ENCODE results near the gene DDI2. TPM values are rescaled to one million over a fixed set of nuclear protein-coding genes. Genes with fewer than 3 reads are reported as not detected.
"Not testable (repeated sequence)": the region's sequence is repeated elsewhere in the genome, so short reads cannot be mapped to it uniquely, and the experiment has no call there.

Gene DDI2
- total RNA-seq, 1 donor from 2014 or later: 53.0 TPM

DNA sequence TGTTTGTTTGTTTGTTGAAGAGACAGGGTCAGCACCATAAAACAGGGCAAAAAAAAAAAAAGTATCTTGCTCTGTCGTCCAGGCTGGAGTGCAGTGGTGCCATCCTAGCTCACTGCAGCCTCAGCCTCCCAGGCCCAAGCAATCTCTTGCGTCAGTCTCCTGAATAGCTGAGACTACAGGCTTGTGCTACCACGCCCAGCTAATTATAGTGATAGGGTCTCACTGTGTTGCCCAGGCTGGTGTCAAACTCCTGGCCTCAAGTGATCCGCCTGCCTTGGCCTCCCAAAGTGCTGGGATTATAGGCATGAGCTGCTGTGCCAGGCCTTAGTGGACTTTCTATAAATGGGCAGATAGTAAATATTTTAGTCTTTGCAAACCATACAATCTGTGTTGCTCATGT is 19.2 kb downstream of the DDI2 start:
- Mint-ChIP-seq H3K4me3 (no peak overlapping the region), H3K36me3 (ENCODE audit: low read depth) (peaks cover 65% of the 10 kb centered on the region), H3K27ac (no peak overlapping the region), H3K9me3 (no peaks in the 10 kb centered on the region), H3K4me1 (peaks cover 5% of the 10 kb centered on the region), H3K27me3 (no peaks in the 10 kb centered on the region)
- intact Hi-C loops (cut with micrococcal nuclease): no loop called here
- no peak for DNase-seq

DNA sequence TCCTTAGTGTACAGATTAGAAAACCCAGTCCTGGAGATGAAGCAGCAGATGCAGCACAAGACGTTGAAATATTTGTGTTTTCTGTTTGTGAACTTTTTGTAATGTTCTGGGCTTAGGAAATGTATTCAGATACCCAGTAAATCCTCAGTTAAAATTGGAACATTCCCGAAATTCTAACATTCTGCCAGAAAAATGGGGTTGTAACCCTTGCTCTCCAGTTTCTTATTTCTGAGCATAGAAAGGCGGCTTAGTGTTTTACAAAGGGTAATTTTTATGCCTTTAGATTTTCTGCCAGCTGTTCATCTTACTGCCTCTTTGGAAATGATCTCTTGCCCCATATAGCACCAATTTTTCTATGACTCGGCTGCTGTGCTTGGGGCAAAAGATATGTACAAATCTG is 20.6 kb downstream of the DDI2 start:
- DNase-seq: no peak
- intact Hi-C loops (cut with micrococcal nuclease): no loop called here
- H3K4me3 Mint-ChIP-seq: no peak overlapping the region
- no peaks in the 10 kb centered on the region for H3K27me3 Mint-ChIP-seq
- peaks cover 61% of the 10 kb centered on the region for H3K36me3 Mint-ChIP-seq (ENCODE audit: low read depth)
- no peaks in the 10 kb centered on the region for H3K9me3 Mint-ChIP-seq
- H3K4me1 Mint-ChIP-seq: peaks cover 3% of the 10 kb centered on the region
- no peak overlapping the region for H3K27ac Mint-ChIP-seq

DNA sequence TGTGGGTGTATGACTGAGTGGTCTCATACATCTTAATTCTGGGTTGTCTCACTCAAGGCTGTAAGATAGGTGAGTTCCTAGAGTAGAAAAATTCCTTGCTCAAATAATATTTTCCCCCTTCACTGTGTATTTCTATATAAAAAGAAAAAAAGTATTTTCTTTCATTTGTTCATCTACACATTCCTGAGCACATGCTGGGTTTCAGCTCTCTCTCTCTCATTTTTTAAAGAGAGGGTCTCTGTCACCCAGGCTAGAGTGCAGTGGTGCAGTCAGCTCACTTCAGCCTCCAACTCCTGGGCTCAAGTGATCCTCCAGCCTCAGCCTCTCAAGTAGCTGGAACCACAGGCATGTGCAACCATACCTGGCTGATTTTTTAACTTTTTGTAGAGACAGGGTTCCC is 22.0 kb downstream of the DDI2 start:
- Mint-ChIP-seq H3K4me3 (no peak overlapping the region), H3K4me1 (peaks cover 5% of the 10 kb centered on the region), H3K27ac (no peak overlapping the region), H3K27me3 (no peaks in the 10 kb centered on the region), H3K36me3 (ENCODE audit: low read depth) (peaks cover 64% of the 10 kb centered on the region), H3K9me3 (no peaks in the 10 kb centered on the region)
- intact Hi-C loops (cut with micrococcal nuclease): no loop called here
- DNase-seq: no peak

DNA sequence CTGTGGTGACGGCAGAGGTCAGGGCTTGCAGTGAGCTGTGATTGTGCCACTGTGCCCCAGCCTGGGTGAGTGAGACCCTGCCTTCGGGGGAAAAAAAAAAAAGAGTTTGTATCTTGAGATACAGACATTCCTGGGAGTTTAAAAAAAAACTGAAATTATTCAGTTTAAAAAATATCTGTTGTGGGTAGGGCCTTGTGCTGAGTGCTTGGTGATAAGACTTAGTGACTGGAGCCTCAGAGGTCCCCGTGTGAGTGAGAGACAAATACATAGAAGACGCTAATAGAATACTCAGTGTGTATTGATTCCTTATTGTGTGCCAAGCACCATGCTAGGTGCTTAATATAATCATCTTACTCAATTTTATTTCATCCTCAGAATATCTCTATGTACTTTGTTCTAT is 22.7 kb downstream of the DDI2 start:
- peaks cover 64% of the 10 kb centered on the region for H3K36me3 Mint-ChIP-seq (ENCODE audit: low read depth)
- intact Hi-C loops (cut with micrococcal nuclease): no loop called here
- H3K27me3 Mint-ChIP-seq: no peaks in the 10 kb centered on the region

DNA sequence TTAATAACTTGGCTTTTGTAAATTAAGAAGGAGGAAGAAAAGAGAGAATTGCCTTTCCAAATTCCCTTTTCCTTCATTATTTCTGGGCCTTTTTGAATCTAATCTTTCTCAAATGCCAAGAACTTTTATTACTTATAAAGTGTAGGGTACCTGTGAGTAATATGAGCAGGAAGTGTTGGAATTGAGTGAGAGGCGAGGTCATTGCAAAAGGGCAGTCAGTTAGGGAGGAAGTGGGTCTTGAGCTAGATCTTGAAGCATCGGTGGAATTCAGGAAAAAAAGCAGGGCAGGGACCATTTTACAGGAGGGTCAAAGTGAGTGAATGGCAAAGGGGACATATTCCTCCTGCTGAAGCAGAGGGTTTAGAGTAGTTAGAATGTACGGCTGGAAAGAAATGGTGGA is 23.4 kb downstream of the DDI2 start:
- no peak for DNase-seq
- intact Hi-C loops (cut with micrococcal nuclease): no loop called here
- no peaks in the 10 kb centered on the region for H3K27me3 Mint-ChIP-seq
- peaks cover 64% of the 10 kb centered on the region for H3K36me3 Mint-ChIP-seq (ENCODE audit: low read depth)
- no peak overlapping the region for H3K27ac Mint-ChIP-seq
- H3K9me3 Mint-ChIP-seq: no peaks in the 10 kb centered on the region
- H3K4me3 Mint-ChIP-seq: no peak overlapping the region
- H3K4me1 Mint-ChIP-seq: peaks cover 5% of the 10 kb centered on the region

More for the DNA sequence above, 22.7 kb downstream of the DDI2 start:
- peaks cover 5% of the 10 kb centered on the region for H3K4me1 Mint-ChIP-seq
- H3K27ac Mint-ChIP-seq: no peak overlapping the region
- no peaks in the 10 kb centered on the region for H3K9me3 Mint-ChIP-seq
- DNase-seq: no peak
- no peak overlapping the region for H3K4me3 Mint-ChIP-seq

DNA sequence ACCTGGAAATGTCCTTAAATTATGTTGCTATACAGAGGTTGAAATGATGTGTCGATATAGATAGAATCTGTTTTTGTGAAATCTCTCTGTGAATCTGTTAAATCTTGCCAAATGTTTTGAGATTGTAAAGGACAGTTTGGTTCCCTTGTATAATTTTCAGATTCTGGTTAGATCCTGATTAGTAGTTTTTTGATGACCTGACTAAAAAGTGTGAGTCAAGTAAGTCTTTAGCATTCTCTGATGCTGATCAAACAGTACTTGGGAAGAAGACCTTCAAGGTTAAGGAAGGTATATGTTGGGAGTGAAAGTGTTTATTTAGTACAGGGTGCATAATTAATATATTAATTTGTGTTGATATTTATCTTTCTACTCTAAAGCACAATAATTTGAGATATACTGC is 32.7 kb downstream of the DDI2 start:
- H3K9me3 Mint-ChIP-seq: no peaks in the 10 kb centered on the region
- peaks cover 3% of the 10 kb centered on the region for H3K4me1 Mint-ChIP-seq
- peaks cover 47% of the 10 kb centered on the region for H3K36me3 Mint-ChIP-seq (ENCODE audit: low read depth)
- intact Hi-C loops (cut with micrococcal nuclease): no loop called here
- no peak overlapping the region for H3K27ac Mint-ChIP-seq
- no peak for DNase-seq
- no peak overlapping the region for H3K4me3 Mint-ChIP-seq
- H3K27me3 Mint-ChIP-seq: no peaks in the 10 kb centered on the region

DNA sequence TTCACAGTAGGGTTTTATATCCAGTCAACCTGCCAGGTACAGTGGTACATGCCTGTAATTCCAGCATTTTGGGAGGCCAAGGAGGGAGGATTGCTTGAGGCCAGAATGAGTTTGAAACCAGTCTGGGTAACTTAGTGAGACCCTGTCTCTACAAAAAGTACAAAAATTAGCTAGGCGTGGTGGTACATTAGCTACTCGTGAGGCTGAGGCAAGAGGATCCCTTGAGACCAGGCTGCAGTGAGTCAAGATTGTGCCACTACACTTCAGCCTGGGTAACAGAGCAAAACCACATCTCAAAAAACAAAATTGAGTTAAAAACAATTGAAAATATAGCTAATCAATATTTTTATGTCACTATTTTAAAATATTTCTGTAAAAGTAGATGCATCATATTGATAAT is 33.2 kb downstream of the DDI2 start:
- no peak overlapping the region for H3K4me3 Mint-ChIP-seq
- H3K9me3 Mint-ChIP-seq: no peaks in the 10 kb centered on the region
- no peak for DNase-seq
- H3K36me3 Mint-ChIP-seq (ENCODE audit: low read depth): peaks cover 45% of the 10 kb centered on the region
- no peaks in the 10 kb centered on the region for H3K27me3 Mint-ChIP-seq
- H3K4me1 Mint-ChIP-seq: peaks cover 3% of the 10 kb centered on the region
- intact Hi-C loops (cut with micrococcal nuclease): no loop called here
- no peak overlapping the region for H3K27ac Mint-ChIP-seq

DNA sequence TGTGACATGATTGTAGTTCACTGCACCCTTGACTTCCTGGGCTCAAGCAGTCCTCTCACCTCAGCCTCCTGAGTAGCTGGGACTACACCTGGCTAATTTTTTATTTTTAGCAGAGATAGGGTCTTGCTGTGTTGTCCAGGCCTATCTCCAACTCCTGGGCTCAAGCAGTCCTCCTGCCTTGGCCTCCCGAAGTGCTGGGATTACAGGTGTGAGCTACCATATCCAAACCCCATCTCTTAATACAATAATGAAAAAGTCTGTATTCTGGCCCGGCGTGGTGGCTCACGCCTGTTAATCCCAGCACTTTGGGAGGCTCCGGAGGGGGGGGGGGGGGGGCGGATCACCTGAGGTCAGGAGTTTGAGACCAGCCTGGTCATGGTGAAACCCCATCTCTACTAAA is 34.9 kb downstream of the DDI2 start:
- H3K4me3 Mint-ChIP-seq; intact Hi-C loops (cut with micrococcal nuclease); H3K27me3 Mint-ChIP-seq; H3K9me3 Mint-ChIP-seq; H3K27ac Mint-ChIP-seq; DNase-seq: not testable (repeated sequence)
- Mint-ChIP-seq H3K4me1 (peaks cover 11% of the 10 kb centered on the region), H3K36me3 (ENCODE audit: low read depth) (peaks cover 52% of the 10 kb centered on the region)

DNA sequence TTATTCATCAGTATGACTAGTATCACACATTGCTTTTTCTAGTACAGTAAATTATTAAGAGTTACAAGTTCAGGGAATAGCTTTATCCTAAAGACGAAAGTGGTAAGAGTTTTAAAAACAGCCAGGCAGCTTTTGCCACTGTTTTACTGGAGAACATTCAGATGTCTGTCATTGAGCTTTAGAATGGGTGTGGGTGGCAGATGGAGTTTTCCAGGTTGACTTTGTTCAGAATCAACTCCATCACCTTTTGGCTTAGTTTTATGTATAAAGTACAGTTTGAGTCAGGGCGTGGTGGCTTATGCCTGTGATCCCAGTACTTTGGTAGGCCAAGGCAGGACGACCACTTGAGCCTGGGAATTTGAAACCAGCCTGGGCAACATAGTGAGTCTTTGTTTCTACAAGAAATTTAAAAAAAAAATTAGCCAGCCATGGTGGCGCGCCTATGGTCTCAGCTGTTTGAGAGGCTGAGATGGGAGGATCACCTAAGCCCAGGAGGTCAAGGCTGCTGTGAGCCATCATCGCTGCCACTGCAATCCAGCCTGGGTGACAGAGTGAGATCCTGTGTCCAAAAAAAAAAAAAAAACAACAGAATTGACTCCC is 36.9 kb downstream of the DDI2 start:
- Mint-ChIP-seq H3K4me1 (peaks cover 10% of the 10 kb centered on the region), H3K4me3 (no peak overlapping the region), H3K9me3 (no peaks in the 10 kb centered on the region), H3K27me3 (no peaks in the 10 kb centered on the region), H3K27ac (no peak overlapping the region), H3K36me3 (ENCODE audit: low read depth) (peaks cover 51% of the 10 kb centered on the region)
- intact Hi-C loops (cut with micrococcal nuclease): no loop called here
- no peak for DNase-seq

DNA sequence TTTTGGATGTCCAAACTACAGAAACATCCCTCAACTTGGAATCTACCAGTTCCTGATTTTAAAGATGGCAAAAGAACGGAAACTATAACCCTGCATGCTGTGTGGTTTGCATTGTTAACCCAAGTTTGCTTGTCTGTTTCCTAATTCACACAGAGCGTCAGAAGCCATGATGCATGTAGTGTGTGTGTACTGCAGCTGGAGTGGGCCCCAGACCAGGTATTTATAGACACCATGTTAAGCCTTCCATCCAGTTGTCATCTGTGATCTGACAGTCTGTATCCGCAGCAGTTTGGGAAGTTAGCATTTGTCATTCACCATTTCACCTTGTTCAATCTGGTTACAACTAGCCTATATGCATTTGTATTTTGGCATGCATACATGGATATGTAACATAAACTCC is 39.2 kb downstream of the DDI2 start:
- Mint-ChIP-seq H3K27me3 (no peaks in the 10 kb centered on the region), H3K27ac (no peak overlapping the region), H3K4me3 (no peak overlapping the region), H3K36me3 (ENCODE audit: low read depth) (peaks cover 58% of the 10 kb centered on the region), H3K9me3 (no peaks in the 10 kb centered on the region), H3K4me1 (peaks cover 13% of the 10 kb centered on the region)
- no peak for DNase-seq
- intact Hi-C loops (cut with micrococcal nuclease): no loop called here

DNA sequence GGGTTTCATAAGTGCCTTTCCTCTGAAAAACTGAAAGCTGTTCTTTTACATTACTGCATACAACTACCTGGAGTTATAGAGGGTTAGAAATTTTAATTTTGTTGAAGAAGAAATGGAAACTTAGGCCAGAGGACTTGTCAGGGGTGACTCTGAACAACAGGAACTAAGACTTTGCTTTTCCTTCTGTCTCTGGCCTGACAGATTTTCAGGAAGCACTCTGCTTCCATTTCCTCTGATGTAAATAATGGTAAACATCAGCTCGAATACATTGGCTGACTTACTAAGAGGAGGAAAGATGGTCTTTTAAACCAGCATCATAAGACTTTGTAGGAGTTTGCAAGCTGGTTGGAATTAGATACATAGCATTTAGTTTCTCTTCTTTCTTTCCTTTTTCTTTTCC is 39.8 kb downstream of the DDI2 start:
- DNase-seq: no peak
- no peaks in the 10 kb centered on the region for H3K27me3 Mint-ChIP-seq
- peaks cover 57% of the 10 kb centered on the region for H3K36me3 Mint-ChIP-seq (ENCODE audit: low read depth)
- H3K4me1 Mint-ChIP-seq: peaks cover 13% of the 10 kb centered on the region
- intact Hi-C loops (cut with micrococcal nuclease): no loop called here
- no peak overlapping the region for H3K4me3 Mint-ChIP-seq
- no peak overlapping the region for H3K27ac Mint-ChIP-seq
- H3K9me3 Mint-ChIP-seq: no peaks in the 10 kb centered on the region

DNA sequence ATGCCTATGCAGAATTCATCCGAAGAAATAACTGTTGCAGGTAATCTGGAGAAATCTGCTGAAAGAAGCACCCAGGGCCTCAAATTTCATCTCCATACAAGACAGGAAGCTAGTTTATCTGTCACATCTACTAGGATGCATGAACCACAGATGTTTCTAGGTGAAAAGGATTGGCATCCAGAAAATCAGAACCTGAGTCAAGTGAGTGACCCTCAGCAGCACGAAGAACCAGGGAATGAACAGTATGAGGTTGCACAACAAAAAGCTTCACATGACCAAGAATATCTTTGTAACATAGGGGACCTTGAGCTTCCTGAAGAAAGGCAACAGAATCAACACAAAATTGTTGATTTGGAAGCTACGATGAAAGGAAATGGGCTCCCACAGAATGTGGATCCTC is 42.9 kb downstream of the DDI2 start:
- Mint-ChIP-seq H3K4me1 (peaks cover 13% of the 10 kb centered on the region), H3K27me3 (no peaks in the 10 kb centered on the region), H3K36me3 (ENCODE audit: low read depth) (peaks cover 54% of the 10 kb centered on the region), H3K9me3 (no peaks in the 10 kb centered on the region), H3K27ac (no peak overlapping the region), H3K4me3 (no peak overlapping the region)
- intact Hi-C loops (cut with micrococcal nuclease): no loop called here
- no peak for DNase-seq

DNA sequence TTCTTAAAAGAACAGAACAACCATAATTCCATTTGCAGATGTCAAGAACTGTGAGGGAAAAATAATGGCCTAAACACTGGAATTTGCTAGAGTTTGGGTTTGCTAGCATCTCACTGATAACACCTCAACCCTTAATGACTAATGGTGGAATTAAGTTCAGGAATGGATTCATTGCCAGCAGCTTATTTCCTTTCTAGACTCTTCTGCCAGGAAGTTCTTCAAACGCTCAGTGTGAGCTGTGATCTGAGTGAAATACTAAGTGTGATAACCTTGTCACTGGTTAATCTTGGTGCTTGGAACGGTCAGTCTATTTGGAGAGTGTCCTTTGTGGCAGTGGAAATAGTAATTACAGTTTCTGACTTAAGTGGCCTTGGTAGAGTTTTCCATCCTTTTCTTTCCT is 45.2 kb downstream of the DDI2 start:
- H3K36me3 Mint-ChIP-seq (ENCODE audit: low read depth): peaks cover 43% of the 10 kb centered on the region

DNA sequence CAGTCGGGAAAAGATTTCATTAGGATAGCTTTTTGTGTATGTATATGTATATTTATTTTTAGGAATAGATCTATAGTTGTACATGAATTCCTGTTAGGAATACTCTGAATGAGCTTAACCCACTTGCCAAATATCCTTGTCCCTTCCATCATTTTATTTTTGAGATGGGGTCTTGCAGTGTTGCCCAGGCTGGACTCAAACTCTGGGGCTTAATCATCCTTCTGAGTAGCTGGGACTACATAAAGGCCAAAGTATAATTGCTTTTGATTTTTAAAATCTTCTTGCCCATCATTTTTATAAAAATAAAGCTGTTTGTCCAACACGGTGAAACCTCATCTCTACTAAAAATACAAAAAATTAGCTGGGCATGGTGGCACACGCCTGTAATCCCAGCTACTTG is 46.7 kb downstream of the DDI2 start:
- H3K27ac Mint-ChIP-seq: no peak overlapping the region
- no peak for DNase-seq
- no peaks in the 10 kb centered on the region for H3K9me3 Mint-ChIP-seq
- peaks cover 41% of the 10 kb centered on the region for H3K36me3 Mint-ChIP-seq (ENCODE audit: low read depth)
- intact Hi-C loops (cut with micrococcal nuclease): no loop called here
- peaks cover 3% of the 10 kb centered on the region for H3K4me1 Mint-ChIP-seq
- H3K27me3 Mint-ChIP-seq: no peaks in the 10 kb centered on the region
- H3K4me3 Mint-ChIP-seq: no peak overlapping the region

More for the DNA sequence above, 45.2 kb downstream of the DDI2 start:
- H3K9me3 Mint-ChIP-seq: no peaks in the 10 kb centered on the region
- no peak overlapping the region for H3K4me3 Mint-ChIP-seq
- H3K27ac Mint-ChIP-seq: no peak overlapping the region
- peaks cover 3% of the 10 kb centered on the region for H3K4me1 Mint-ChIP-seq
- intact Hi-C loops (cut with micrococcal nuclease): no loop called here
- no peak for DNase-seq
- no peaks in the 10 kb centered on the region for H3K27me3 Mint-ChIP-seq

DNA sequence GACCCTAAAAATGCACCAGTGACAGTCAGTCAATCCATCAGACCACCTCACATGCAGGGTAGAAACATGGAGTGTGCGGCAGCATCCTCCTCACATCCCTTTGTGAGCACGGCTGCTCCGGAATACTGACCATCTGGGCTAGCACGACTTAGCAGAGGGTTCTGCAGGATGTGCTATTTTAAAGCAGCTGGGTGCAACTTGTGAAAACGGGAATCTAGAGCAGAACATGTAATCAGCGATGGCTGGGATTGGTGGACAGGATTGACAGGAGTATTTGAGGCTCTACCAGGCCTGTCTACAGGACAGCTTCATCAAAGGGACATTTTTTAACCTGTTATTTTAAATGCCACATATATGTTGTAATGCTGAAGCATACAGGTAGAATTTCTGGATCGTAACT is 50.1 kb downstream of the DDI2 start:
- peaks cover 10% of the 10 kb centered on the region for H3K36me3 Mint-ChIP-seq (ENCODE audit: low read depth)
- no peaks in the 10 kb centered on the region for H3K9me3 Mint-ChIP-seq
- no peak overlapping the region for H3K4me3 Mint-ChIP-seq
- H3K27me3 Mint-ChIP-seq: no peaks in the 10 kb centered on the region
- H3K4me1 Mint-ChIP-seq: no peaks in the 10 kb centered on the region
- DNase-seq: no peak
- intact Hi-C loops (cut with micrococcal nuclease): no loop called here
- H3K27ac Mint-ChIP-seq: no peak overlapping the region
